Measurements from ENCODE around the gene PPP2R3A.

GRCh38 chr3:136036306-136036705 lies 70.8 kb downstream of the PPP2R3A start:
- TF ChIP-seq CTCF (IDR thresholded peaks at IDR 0.05) (no peak), POLR2A (IDR thresholded peaks at IDR 0.05) (no peak)

Data from ovary (tissue), 3 donors.